Ecto neural progenitor cell (in vitro differentiated cells): ENCODE results near the gene JAKMIP2.
"Not testable (repeated sequence)": the region's sequence is repeated elsewhere in the genome, so short reads cannot be mapped to it uniquely, and the experiment has no call there.

ENCODE experiments used
- DNase-seq: peaks from one replicate; pipeline ENCODE4 v3.0.0-alpha.2; 2018; ENCODE audit warnings: low spot score

JAKMIP2 gene

GRCh38 chr5:147743678-147744374, 38.7 kb downstream of the JAKMIP2 start:
- DNase-seq: no peak

GRCh38 chr5:147743012-147743411, 39.5 kb downstream of the JAKMIP2 start:
- DNase-seq: no peak

- no peak for DNase-seq
These were observed 40.4 kb downstream of the JAKMIP2 start for GRCh38 chr5:147742151-147742550.

- DNase-seq: no peak
These were observed 41.7 kb downstream of the JAKMIP2 start for GRCh38 chr5:147740864-147741263.

GRCh38 chr5:147737921-147738320, 44.6 kb downstream of the JAKMIP2 start:
- DNase-seq: no peak

- DNase-seq: no peak
These were observed 46.9 kb downstream of the JAKMIP2 start for GRCh38 chr5:147735621-147736125.

GRCh38 chr5:147734894-147735293, 47.6 kb downstream of the JAKMIP2 start:
- no peak for DNase-seq

- DNase-seq: no peak
These were observed 49.5 kb downstream of the JAKMIP2 start for GRCh38 chr5:147733075-147733474.

GRCh38 chr5:147732291-147732883, 50.1 kb downstream of the JAKMIP2 start:
- no peak for DNase-seq

GRCh38 chr5:147731431-147732290, 50.9 kb downstream of the JAKMIP2 start:
- DNase-seq: no peak

- DNase-seq: no peak
These were observed 55.3 kb downstream of the JAKMIP2 start for GRCh38 chr5:147727200-147727599.

GRCh38 chr5:147721191-147721960, 61.2 kb downstream of the JAKMIP2 start:
- DNase-seq: not testable (repeated sequence)

- no peak for DNase-seq
These were observed 68.8 kb downstream of the JAKMIP2 start for GRCh38 chr5:147713550-147714295.

- no peak for DNase-seq
These were observed 69.9 kb downstream of the JAKMIP2 start for GRCh38 chr5:147712598-147712997.

- DNase-seq: no peak
These were observed 70.5 kb downstream of the JAKMIP2 start for GRCh38 chr5:147712019-147712418.

- DNase-seq: no peak
These were observed 71.5 kb downstream of the JAKMIP2 start for GRCh38 chr5:147711019-147711418.

- DNase-seq: no peak
These were observed 73.8 kb downstream of the JAKMIP2 start for GRCh38 chr5:147708708-147709107.

GRCh38 chr5:147704544-147704943, 78.0 kb downstream of the JAKMIP2 start:
- no peak for DNase-seq

GRCh38 chr5:147701468-147701867, 81.1 kb downstream of the JAKMIP2 start:
- DNase-seq: no peak

- DNase-seq: no peak
These were observed 82.9 kb downstream of the JAKMIP2 start for GRCh38 chr5:147699496-147700088.

- DNase-seq: no peak
These were observed 85.1 kb downstream of the JAKMIP2 start for GRCh38 chr5:147697380-147697779.
